GM18508 (cell line): ENCODE data around the gene KPNA3.
"Not testable (repeated sequence)": the region's sequence is repeated elsewhere in the genome, so short reads cannot be mapped to it uniquely, and the experiment has no call there.

ENCODE experiments used
- ATAC-seq: cut with Tn5 transposase; IDR thresholded peaks from one replicate; pipeline ENCODE4 v1.9.1; 2021; ENCODE audit warnings: moderate number of reproducible peaks; ENCODE audit not compliant: insufficient read depth, unreplicated experiment

Gene KPNA3

DNA sequence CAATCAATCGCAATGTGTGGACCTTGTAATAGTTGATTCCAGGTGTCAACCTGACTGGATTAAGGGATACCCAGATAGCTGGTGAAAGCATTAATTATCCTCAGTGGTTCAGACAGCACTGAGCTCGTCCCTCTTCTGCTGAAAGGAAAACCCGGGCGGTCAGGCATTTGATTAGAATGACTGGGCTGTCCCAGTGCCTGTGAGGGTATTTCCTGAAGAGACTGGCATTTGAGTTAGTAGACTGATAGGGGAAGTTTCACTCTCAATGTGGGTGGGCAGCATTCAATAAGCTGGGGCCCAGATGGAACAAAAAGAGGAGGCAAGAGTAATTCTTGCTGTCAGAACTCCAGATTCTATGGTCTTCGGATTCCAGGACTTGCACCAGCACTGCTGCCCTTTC, 31.9 kb downstream of the KPNA3 start:
- ATAC-seq, result no peak

DNA sequence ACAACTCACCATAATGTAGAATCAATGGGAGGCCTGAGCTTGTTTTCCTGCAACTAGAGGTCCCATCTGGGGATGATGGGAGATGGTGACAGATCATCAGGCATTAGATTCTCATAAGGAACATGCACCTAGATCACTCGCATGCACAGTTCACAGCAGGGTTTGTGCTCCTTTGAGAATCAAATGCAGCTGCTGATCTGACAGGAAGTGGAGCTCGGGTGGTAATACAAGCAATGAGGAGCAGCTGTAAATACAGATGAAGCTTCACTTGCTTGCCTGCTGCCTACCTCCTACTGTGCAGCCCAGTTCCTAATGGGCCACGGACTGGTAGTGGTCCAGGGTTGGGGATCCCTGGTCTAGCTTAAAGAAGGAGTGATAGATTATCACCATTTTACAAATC, 33.0 kb downstream of the KPNA3 start:
- no peak for ATAC-seq

DNA sequence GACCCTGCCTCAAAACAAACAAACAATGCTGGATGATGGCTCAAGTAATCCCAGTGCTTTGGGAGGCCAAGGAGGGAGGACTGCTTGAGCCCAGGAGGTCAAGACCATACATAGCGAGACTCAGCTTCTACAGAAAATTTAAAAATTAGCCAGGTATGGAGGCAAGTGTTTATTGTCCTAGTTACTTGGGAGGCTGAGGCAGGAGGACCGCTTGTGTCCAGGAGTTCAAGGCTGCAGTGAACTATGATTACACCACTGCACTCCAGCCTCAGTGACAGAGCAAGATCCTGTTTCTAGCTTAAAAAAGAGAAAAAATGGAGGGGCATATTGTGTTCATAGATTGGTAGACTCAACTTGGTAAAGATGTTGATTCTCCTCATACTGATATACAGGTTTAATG, 36.2 kb downstream of the KPNA3 start:
- ATAC-seq, result no peak

DNA sequence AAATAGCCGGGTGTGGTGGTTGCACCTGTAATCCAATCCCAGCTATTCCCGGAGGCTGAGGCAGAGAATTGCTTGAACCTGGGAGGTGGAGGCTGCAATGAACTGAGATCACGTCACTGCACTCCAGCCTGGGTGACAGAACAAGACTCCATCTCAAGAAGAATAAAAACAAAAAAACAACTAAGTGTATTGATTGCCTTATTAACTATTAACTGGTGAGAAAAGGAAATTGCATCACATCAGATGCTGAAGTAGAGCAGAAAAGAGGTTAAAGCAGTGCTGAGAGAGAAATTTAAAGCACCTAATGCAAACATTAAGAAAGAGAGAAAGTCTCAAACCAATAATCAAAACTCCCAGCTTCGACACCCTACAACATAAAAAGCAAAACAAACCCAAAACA, 38.3 kb downstream of the KPNA3 start:
- no peak for ATAC-seq

DNA sequence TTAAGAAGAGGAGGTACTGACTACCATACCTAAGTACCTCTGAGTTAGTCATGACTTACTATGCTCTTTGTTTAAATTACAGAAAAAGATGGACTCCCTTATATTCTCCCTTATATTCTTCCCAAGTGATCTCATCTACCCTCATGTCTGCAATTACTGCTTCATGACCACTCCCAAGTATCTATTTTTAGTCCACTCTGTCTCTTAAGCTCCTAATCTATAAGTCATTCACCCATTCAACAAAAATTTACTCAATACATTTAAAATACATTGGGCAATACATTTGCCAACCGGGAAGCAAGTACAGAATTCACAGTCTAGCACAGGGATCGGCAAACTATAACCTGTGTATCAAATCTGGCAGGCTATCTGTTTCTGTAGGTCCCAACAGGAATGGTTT, 42.6 kb downstream of the KPNA3 start:
- ATAC-seq, result no peak

DNA sequence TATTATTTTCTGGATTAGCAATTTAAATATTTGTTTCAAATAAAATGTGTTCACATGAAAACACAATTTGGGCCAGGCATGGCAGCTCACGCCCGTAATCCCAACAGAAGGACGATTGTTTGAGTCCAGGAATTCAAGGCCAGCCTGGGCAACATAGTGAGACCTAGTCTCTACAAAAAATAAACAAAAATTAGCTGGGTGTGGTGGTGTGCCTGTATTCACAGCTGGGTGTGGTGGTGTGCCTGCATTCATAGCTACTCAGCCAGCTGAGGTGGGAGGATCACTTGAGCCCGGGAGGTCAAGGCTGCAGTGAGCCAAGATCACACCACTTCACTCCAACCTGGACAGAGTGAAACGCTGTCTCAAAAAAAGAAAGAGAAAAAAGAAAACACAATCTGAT, 46.4 kb downstream of the KPNA3 start:
- ATAC-seq, result no peak

DNA sequence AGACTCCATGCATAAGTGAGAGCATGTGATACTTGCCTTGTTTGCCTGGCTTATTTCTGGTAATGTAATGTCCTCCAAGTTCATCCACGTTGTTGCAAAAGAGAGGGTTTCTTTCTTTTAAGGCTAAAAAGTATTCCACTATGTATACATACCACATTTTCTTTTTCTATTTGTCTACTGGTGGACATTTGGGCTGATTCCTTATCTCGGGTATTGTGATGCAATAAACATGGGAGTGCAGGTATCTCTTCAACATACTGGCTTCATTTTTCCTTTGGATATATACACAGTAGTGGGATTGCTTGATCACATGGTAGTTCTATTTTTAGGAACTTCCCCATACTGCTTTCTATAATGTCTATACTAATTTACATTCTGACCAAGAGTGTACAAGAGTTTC, 51.6 kb downstream of the KPNA3 start:
- ATAC-seq, result no peak

DNA sequence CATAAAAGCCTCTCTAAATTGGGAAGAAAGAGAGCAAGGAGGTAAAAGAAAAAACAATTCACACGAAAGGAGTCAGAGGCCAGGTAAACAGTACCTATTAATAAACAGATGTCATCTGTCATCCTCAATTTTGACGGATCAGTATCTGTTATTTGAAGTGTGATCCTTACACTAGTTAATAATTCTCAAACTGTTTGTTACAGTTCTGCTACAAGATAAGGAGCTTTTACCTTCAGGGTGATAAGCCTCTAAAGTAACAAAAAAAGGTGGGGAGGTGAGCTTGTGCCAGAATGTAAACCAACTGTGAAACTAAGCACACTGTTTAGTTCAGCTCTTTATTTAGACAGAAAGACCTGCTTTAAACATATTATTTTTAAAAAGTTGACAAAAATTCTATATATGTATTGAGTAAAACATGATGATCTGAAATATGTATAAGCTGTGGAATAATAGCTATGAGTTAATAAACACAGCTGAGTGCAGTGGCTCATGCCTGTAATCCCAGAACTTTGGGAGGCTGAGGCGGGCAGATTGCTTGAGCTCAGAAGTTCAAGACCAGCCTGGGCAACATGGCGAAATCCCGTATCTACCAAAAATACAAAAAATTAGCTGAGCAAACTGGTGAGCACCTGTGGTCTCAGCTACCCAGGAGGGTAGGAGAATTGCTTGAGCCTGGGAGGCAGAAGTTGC, 52.8 kb downstream of the KPNA3 start:
- no peak for ATAC-seq

DNA sequence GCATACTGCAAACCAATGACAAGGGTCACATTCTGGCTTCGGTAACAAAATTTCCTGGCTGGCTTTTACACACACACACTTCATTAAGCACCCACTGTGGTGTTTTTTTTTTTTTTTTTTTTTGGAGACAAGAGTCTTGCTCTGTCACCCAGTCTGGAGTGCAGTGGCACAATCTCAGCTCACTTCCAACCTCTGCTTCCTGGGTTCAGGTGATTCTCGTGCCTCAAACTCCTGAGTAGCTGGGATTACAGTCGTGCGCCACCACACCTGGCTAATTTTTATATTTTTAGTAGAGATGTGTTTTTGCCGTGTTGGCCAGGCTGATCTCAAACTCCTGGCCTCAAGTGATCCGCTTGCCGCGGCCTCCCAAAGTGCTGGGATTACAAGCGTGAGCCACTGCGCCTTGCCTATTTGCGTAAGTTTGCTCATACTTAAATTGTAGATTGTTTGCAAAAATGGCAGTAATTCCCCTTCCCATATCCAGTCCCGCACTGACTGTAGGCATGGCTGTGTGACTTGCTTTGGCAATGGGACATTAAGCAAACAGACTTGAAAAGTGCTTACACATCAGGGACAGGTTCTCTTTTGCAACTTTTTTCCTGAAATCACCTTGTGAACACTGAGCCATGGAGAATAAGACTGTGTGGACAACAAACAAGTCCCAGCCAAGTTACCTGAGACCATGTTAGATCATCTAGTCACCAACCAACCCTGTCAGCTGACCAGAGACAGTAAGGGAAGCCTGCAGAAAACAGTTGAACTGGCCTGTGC, 59.1 kb downstream of the KPNA3 start:
- no peak for ATAC-seq

DNA sequence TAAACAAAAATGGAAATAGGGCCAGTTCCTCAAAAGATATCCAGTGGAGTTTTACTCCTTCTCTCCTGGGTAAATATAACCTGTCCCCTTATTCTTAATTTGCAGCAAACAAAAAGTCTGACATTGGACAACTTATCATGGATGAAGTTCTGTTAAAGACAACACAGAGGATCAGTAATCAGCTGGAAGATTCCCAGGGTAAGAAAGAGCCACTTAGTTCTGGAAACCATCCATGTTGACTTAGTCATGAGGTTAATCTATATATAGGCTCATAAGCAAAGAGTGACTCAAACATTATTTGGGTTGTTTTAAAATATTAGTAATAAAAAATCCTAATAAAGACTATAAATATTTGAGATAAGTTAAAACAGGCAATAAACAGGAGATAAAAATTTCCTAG, 60.7 kb downstream of the KPNA3 start:
- ATAC-seq, result no peak

DNA sequence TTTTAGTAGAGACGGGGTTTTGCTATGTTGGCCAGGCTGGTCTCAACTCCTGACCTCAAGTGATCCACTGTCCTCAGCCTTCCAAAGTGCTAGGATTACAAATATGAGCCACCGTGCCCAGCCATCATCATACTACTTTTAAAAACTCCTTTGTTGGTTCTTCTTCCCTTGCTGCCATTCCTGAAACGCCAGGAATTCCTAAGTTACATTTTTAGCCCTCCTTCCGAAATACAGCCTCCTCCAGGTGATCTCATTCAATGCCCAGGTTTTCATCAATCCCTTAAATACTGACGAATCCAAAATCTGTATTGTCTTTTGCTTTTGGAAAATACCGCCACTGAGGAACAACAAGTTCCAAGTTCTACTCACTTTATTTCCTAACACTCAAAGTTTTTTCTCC, 75.9 kb downstream of the KPNA3 start:
- ATAC-seq, result no peak

DNA sequence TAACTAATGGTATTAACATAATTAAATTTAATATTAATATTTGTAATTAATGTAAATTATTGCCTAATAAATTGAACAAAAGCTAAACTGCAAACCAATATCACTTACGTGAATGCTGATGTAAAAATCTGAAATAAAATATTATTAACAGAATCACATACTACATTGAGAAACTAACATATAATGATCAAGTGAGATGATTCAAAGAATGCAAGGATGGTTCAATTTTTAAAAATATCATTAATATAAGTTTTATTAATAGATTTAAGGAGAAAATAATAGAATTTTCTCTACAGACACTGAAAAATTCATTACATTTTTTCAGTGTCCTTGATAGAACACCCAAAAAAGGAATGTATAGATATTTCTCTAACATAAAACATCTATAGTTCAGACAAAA, 77.7 kb downstream of the KPNA3 start:
- no peak for ATAC-seq

DNA sequence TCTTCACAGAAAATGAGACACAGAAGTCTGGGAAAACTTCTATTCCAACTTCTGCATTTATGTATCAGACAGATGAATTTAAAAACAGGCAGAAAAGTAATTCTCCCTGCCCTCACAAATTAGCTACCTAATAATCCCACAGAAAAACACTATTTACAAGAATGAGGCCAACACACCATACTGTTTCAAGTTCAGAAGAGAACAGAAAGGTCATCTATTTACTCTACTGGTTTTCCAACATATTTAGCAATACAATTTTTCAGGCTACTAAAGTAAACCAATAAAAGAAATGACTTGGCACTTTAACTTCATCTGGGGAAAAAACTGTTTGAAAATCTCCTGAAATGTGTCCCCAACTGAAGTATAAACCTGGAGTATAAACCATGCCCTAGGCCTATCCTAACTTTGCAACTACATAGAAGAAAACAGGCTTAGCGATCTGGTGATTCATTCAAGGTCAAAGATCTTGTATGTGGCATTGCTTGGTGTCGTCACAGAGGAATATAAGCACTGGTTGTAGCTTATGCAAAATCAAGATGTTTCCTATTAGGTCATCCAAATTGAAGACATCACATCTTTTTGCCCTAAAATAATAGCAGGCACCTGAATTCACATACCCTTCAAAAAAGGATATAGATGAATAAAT, 81.1 kb downstream of the KPNA3 start:
- no peak for ATAC-seq

DNA sequence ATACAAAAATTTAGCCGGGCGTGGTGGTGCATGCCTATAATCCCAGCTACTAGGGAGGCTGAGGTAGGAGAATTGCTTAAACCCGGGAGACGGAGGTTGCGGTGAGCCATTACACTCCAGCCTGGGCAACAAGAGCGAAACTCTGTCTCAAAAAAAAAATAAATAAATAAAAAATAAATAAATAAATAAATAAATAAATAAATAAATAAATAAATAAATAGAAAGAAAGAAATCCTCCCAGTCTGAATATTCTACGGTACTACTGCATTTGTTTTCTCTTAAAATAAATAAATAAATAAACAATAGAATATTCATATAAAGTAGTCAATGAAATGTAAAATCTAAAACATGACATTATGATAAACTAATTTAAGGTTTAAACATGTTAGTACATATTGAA, 88.2 kb downstream of the KPNA3 start:
- ATAC-seq, result not testable (repeated sequence)

DNA sequence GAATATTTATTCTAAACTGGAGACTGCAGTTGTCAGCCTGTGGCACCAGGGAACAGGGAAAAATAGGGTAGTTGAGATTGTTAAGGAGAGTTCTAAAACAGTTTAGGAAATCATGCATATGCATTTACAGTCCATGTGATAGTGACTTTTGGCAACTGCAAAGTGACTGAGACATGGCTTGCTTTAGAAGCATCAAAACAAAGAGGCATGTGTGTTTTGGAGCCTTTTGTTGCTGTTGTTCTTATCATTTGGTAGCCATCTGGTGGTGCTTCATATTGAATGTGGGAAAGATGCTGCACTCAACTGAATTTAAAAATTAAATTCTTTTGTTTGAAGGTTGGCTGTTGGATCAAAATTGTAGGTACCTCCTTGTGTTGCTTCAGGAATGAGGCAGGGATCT, 91.0 kb downstream of the KPNA3 start:
- no peak for ATAC-seq

DNA sequence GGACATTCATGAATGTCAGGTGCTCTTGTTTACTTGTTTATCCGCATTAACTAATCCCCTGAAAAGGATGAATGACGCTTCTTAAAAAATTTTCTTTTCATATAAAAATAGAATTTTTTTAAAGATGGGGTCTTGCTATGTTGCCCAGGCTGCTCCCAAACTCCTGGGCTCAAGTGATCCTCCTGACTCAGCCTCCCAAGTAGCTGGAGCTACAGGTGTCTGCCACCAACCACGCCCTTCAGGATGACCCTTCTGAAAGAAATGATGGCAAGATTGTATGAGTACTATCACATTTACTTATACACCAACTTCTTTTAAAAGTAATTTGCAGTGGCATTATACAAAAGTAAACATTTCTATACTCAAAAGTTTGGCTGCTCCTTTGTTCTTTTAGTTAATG, 95.0 kb downstream of the KPNA3 start:
- ATAC-seq, result no peak

DNA sequence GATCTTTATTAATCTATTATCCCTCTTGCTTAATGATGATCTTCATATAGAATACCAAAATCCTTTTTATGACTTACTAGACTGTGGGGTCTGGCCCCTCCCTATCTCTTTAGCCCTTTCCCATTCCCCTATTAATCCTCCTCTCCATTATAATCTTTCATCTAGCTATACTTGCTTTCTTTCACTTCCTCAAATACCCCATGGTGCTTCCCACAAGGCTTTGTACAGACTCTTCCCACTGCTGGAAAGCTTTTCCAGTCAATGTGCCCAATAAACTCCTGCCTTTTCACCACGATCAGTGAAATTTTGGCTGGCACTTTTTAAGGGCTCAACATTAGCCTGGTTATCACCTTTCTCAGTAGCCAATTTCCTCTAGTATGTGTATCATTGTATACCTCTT, 98.0 kb downstream of the KPNA3 start:
- ATAC-seq, result no peak

DNA sequence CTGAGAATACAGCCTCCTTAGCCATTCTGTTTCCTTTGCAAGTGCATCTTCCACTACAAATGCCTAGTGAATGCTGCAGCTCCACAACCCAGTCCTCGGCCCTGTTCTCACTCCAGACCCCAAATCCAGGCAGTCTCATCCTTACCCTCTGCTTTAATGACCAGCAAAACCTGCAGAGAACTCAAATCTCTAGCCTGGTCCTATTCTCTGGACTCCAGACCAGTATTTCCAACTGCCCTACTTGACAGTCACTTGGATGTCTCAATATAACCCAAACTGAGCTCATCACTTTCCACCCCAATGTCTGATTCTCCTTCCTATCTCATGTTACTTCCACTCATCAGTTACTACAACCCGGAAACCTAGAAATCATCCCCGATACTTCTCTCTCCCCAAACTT, 98.6 kb downstream of the KPNA3 start:
- no peak for ATAC-seq

DNA sequence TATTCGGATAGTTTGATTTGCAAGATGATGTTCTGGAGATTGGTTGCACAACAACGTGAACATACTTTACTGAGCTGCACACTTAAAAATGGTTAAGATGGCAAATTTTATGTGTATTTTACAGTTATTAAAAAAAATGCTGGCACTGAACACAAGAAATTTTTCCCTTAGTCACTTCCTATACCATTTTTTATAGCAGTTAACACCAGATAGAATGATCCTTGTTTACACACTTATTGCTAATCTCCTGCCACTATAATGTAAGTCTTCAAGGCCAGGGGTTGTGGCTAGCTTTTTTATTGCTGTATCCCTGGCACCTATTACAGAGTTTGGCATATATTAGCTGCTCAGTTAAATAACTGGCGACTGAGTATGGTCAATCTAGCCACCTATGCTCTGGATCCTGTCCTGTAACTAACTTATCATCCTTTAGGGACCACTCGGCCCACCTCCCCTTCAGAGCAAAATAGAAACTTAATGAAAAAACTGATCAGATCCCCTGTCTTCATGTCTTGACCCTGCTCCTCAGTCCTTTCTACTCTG, 99.2 kb downstream of the KPNA3 start:
- ATAC-seq, result no peak

DNA sequence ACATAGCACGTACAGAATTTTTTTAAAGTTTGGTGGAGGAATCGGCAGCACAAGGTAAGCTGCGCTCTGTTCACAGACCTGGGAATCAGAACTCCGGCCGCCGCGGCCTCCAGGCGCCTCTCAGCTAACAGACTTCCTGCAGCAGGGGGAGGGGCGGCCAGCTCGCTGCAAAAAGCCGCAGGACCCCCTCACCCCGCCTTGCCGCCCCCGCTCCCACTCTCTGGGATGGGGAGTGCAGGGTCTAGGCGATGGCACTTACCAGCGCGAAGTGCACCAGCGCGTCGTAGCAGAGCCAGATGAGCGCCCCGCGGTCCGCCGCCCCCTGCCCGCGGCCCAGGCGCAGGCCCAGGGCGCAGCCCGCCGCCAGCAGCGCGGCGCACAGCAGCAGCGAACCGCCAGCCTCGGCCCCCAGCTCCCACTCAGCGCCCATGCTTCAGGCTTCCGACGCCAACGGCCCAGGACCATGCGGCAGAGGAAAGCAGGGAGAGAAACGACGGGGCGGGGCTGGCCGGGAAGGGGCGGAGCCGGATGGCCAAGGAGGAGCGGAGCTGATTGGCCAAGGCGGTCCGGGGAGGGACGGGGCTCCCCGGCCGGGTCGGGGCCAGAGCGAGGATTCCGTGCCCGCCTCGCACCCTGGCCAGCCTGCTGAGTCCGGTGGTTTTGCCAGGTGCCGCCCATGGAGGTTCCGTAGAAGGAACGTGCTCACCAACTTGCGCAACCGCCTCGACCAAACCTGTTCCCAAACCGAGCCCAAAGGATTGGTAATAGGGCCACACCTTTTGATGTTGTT, 101.3 kb downstream of the KPNA3 start, which contains the start of gene EBPL:
EBPL (minus strand) TSS at position 492 of the 790 bp plus-strand sequence; CDS start at position 430, 62 bp downstream.
- ATAC-seq, result peak; percentile 65
